GM10847 (cell line): ENCODE measurements around the gene OR4B1.

Experiments used
- POLR2A ChIP-seq: IDR thresholded peaks from 2 replicates; pipeline ENCODE4 v1.6.1; 2011; ENCODE audit not compliant: insufficient read length; ENCODE audit errors: extremely low read depth

The OR4B1 gene

GRCh38 chr11:48216510-48216909 lies at the start of gene OR4B1:
Gene OR4B1 (plus strand): TSS chr11:48216810. CDS start chr11:48216810, 0 bp downstream.
- TF ChIP-seq POLR2A, result no peak

DNA sequence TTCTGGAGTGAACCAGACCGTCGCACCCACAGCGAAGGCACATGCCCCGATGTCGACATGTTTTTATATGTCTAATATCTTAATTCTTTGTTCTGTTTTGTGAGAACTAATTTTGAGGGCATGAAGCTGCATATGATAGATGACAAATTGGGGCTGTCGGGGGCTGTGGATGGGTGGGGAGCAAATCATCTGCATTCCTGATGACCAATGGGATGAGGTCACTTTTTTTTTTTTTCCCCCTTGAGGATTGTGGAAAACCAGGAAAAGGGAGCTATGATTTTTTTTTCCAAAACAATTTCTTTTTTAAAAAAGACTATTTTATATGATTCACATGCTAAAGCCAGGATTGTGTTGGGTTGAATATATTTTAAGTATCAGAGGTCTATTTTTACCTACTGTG lies 49.2 kb upstream of the OR4B1 start:
- TF ChIP-seq POLR2A, result no peak

DNA sequence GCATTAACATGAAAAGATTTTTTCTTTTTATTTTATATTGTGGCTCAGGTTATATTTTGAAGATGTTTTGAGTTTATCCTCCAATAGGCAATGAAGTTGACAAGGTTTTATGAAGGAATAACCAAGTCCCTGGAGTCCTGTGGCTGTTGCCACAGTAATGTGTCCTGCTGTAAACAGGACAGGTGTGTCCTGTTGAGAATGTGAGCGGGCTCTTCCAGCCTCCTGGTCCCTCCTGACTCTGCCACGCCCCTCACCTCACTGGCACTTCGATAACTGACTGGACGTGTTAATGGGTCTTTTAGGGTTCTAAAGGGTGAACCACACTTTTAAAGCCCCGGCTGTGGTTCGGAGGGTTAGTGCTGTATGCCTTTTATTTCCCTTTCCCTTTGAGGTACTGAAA lies 47.8 kb upstream of the OR4B1 start:
- no peak for TF ChIP-seq POLR2A

DNA sequence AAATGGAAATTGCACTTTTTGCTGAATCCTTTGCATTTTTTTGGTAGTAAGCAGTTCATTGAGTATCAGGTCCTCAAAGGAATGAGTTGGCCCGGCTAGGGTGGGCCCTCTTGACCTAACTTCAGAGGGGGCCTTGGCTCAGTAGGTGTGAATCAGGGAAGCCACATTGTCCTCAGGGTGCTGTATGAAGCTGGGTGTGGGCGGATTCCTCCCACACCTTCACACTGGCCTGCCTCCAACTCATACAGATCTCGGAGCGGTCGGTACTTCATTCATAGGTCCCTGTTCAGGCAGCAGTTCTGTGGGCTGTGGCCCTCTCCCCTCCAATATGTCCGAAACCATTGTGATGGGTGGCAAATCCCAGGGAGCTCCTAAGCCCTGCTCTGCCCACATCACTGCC lies 47.4 kb upstream of the OR4B1 start:
- no peak for TF ChIP-seq POLR2A

GRCh38 chr11:48169717-48170116 lies 46.9 kb upstream of the OR4B1 start:
- TF ChIP-seq POLR2A, result no peak

GRCh38 chr11:48170241-48171233 lies 46.1 kb upstream of the OR4B1 start:
- TF ChIP-seq POLR2A, result no peak

DNA sequence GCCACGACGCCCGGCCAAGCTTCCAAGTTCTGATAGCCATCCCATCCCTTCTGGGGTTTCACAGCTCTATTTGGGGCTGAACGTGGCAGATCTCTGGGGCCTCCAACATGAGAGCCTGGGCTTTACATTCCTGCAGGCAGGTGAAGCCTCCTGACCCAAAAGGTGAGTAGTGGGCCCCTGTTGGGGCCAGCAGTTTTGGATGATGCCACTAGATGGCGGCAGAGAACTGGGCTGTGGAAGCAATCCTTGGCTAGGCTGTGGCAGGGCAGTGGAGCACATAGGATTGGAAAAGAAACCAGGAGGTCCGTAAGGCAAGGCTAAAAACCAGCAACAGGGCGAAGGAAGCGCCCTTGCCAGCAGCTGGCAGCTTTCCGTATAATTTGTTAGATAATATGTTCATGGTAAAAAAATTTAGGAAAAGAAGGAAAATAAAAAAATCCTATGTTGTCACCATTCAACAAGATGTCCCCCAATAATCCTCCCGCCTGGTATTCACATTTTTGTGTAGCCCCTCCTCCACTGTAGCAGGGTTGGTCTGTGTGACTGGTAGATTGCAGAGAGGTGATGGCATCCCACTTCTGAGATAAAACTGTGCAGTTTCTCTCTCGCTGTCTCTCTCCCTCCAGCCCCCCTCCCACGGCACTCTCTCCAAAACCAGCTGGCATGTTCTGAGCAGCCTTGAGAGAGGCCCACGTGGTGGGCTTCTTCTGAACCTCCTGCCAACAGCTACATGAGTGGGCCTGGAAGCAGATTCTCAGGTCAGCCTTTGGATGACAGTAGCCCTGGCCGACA lies 43.6 kb upstream of the OR4B1 start:
- TF ChIP-seq POLR2A, result no peak

GRCh38 chr11:48177661-48178060 lies 38.9 kb upstream of the OR4B1 start:
- TF ChIP-seq POLR2A, result no peak

GRCh38 chr11:48180627-48181026 lies 36.0 kb upstream of the OR4B1 start:
- TF ChIP-seq POLR2A, result no peak

GRCh38 chr11:48182860-48183526 lies 33.6 kb upstream of the OR4B1 start:
- no peak for TF ChIP-seq POLR2A

DNA sequence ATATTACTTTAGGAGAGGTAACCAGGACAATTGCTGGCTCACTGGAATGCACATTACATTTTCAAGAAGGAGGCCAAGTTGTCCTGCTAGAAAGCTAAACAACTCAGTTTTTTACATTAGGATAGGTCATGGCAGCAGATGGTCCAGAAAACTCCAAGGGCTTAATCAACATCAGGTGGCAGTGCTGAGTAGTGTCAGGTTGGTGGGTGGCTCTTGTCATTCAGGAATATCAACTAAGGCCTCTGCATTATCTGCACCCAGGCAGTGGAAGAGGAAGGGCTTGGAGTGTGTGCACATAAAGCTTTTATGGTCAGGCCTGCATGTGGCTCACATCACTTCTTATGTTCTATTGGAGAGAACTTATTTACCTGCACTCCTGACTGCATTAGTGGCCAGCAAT lies 32.2 kb upstream of the OR4B1 start:
- no peak for TF ChIP-seq POLR2A

DNA sequence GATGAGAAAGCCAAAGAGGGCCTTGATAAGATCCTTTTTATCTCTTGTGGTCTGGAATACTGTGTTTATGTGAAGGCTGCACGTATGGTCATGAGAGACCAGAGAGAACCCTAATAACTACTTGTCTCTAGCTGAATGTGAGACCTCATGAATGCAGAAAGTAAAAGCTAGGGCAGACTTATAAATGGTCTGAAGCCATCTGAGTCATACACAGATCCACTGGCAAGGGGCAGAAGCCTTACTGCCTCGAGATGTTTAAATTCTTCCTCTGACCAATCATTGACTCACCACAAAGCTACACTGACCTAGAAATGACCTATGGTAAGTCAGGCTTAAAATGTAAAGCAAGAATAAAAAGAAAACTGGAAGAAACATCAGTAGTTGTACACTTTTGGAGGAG lies 22.7 kb upstream of the OR4B1 start:
- TF ChIP-seq POLR2A, result no peak

DNA sequence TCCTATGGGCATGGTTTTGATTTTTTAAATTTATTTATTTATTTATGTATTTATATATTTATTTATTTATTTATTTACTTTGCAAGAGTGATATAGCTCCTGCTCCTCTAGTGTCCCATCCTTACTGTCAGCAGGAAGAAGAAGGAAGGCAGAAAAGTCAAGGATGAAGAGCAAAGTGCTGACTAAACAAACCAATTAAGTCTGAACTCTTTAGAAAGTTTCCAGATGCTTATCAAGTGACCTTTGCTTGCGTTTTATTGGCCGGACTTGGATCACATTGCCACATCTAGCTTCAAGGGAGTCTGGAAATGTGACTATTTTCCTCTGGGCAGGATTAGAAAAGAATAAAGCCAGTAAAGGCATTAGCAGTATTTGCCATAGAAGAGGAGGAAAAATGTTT lies 8.7 kb upstream of the OR4B1 start:
- no peak for TF ChIP-seq POLR2A

- no peak for TF ChIP-seq POLR2A
Observed at GRCh38 chr11:48210052-48210451, 6.6 kb upstream of the OR4B1 start.

DNA sequence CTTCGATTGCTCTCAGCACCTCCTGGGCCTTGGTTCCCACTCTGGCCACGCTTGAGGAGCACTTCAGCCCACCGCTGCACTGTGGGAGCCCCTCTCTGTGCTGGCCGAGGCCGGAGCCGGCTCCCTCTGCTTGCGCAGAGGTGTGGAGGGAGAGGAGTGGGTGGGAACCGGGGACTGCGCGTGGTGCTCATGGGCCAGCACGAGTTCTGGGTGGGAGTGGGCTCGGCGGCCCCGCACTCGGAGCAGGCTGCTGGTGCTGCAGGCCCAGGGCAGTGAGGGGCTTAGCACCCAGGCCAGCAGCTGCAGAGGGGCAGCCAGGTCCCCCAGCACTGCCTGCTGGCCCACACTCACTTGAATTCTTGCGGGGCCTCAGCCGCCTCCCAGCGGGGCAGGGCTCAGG lies 12.2 kb downstream of the OR4B1 start:
- no peak for TF ChIP-seq POLR2A

- no peak for TF ChIP-seq POLR2A
Observed at GRCh38 chr11:48237727-48238126, 21.1 kb downstream of the OR4B1 start.

GRCh38 chr11:48242501-48242900 lies 25.9 kb downstream of the OR4B1 start:
- no peak for TF ChIP-seq POLR2A
